ENCODE measurements around the gene KRT37.
A peak's percentile ranks its signal among the peaks of the same experiment; 100 is the strongest.
"Not testable (repeated sequence)": the region's sequence is repeated elsewhere in the genome, so short reads cannot be mapped to it uniquely, and the experiment has no call there.

The KRT37 gene

DNA sequence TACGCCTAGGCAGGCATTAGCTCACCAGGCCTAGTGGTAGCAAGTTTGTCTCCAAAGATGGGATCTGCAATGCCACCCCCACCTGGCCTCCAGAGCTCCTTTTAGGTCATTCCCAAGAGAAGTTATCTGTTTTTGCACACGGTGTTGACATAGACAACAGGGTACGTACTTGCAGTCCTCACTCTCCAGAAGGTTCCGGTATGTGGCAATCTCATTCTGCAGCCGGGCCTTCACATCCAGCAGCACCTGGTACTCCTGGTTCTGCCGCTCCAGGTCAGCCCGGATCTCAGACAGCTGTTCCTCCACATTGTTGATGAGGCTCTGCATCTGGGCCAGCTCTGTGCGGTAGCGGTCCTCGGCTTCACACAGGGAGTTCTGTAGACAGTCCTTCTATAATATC is 17.2 kb downstream of the KRT37 start:
- no peak for DNase-seq (ENCODE audit: extremely low read depth in 1 of 2, low read depth in 1 of 2)

GRCh38 chr17:41406205-41406604 is 18.2 kb downstream of the KRT37 start:
- no peak for DNase-seq (ENCODE audit: extremely low read depth in 1 of 2, low read depth in 1 of 2)

DNA sequence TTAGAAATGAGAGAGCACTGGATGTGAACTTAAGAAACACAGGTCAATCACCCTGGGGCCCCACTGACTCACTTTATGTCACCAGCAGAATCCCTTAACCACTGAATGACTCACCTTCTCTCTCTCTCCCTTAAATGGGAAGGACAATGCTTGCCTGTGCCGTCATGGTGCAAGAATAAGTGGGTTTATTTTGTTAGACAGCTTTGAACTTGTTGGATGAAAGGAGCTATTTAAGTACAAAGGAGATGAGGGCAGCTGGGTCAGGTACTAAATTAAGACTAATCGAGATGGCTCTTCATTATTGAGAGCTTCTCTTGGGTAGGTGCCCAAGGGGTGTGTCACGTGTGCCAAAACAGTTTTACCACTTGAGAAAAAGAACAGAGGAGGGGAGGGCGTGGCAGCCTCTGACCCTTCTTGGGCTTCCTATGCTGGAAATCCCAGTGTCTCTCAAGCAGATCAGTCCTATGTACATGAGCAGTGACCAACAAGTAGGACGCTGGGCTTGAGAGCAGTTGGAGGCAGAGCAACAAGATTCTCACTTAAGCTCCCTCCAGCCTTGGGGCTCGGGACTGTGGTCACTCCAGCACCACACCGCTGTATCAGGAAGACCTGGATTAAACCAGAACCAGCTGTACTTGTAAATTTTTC is 20.2 kb downstream of the KRT37 start:
- peak; percentile 6 to 64 for DNase-seq (ENCODE audit: extremely low read depth in 1 of 2, low read depth in 1 of 2)

DNA sequence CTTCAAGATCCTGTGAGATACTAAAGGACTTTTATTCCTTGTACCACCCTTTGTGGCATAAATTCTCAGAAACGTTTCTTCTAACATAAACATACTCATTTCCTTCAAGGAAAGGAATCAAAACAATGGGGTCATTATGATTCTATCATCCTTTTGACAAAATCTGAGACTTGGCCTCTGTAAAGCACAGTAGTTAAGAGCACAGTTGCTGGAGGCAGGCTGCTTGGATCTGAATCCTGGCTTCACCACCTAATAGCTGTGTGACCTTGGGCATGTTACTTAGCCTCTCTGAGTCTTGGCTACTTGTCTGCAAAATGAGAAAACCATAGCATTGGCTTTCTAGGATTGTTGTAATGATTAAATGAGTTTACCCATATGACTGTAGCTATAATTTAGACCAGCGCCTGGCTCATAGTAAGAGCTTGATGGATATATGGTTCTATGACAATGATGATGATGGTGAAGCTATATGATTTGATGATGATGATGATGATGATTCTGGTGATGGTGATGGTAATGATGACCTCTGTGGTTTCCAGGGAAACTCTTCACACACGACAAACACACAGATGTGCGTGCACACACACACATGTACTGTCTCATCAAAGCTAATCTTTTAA is 20.9 kb downstream of the KRT37 start:
- DNase-seq (ENCODE audit: extremely low read depth in 1 of 2, low read depth in 1 of 2) = no peak

GRCh38 chr17:41402161-41402560 is 22.2 kb downstream of the KRT37 start:
- DNase-seq (ENCODE audit: extremely low read depth in 1 of 2, low read depth in 1 of 2) = no peak

GRCh38 chr17:41396996-41397660 is 27.3 kb downstream of the KRT37 start, which contains the start of gene KRT31:
KRT31 (minus strand) TSS chr17:41397608; CDS start chr17:41397539, 69 bp downstream.
- DNase-seq (ENCODE audit: extremely low read depth in 1 of 2, low read depth in 1 of 2) = no peak

- DNase-seq (ENCODE audit: extremely low read depth in 1 of 2, low read depth in 1 of 2) = no peak
Measured at GRCh38 chr17:41396340-41396739, 28.0 kb downstream of the KRT37 start.

- DNase-seq (ENCODE audit: extremely low read depth in 1 of 2, low read depth in 1 of 2) = no peak
Measured at GRCh38 chr17:41395611-41396010, 28.8 kb downstream of the KRT37 start.

GRCh38 chr17:41395044-41395443 is 29.3 kb downstream of the KRT37 start:
- not testable (repeated sequence) for DNase-seq (ENCODE audit: extremely low read depth in 1 of 2, low read depth in 1 of 2)

GRCh38 chr17:41394254-41394996 is 30.0 kb downstream of the KRT37 start:
- no peak for DNase-seq (ENCODE audit: extremely low read depth in 1 of 2, low read depth in 1 of 2)

DNA sequence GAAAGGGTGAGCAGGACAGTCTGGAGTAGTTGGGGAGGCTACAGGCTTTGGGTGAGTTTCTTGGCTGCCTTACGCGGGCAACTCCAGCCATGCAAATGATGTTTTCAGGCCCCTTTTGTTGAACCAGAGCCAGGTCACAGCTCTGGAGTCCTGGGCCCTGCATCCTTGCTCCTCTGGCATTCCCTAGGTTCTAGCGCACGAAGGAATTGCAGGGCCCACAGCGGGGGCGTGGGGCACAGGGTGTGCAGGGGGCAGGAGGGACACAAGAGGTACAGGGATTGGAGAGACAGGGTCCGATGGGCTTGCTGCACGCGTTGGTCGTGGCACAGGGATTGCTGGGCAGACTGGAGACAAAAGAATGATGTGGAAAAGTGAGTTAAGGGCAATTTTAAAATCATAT is 30.6 kb downstream of the KRT37 start:
- no peak for DNase-seq (ENCODE audit: extremely low read depth in 1 of 2, low read depth in 1 of 2)

DNA sequence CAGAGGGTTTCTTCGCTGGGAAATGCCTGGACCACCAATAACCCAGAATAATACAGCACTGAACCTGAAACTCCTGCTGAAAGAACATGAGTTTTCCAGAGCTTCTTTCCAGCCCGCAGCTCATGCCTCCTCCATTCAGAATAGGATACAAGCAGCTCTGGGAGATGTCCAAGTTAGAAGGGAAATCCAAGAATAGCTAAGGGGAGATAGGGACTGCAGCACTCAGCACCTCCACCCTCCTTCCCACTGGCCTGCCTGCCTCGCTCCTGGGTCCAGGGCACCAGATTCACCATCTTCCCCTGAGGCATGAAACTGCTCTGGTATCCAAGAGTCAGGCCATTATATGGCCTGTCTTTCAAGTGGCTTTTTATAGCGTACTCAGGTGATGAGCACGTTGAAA is 31.1 kb downstream of the KRT37 start:
- DNase-seq (ENCODE audit: extremely low read depth in 1 of 2, low read depth in 1 of 2) = no peak

DNA sequence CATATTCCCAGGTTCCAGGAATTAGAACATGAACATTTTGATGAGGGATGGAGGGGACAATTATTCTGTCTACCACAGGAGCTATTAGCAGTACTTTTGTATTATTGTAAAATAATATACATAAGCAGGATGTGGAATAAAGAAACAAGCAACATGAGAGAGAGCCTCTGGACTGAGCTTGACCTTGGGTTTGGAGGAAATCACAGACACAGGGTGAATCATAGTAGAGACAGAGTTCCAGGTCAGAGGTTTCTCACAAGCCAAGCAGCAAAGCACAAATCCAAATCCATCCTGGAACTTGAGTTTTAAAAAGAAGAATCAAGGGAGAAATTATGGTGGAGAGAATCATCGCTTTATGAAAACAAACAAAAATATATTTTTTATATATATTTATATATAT is 32.1 kb downstream of the KRT37 start:
- no peak for DNase-seq (ENCODE audit: extremely low read depth in 1 of 2, low read depth in 1 of 2)

- no peak for DNase-seq (ENCODE audit: extremely low read depth in 1 of 2, low read depth in 1 of 2)
Measured at GRCh38 chr17:41391535-41391934, 32.9 kb downstream of the KRT37 start.

DNA sequence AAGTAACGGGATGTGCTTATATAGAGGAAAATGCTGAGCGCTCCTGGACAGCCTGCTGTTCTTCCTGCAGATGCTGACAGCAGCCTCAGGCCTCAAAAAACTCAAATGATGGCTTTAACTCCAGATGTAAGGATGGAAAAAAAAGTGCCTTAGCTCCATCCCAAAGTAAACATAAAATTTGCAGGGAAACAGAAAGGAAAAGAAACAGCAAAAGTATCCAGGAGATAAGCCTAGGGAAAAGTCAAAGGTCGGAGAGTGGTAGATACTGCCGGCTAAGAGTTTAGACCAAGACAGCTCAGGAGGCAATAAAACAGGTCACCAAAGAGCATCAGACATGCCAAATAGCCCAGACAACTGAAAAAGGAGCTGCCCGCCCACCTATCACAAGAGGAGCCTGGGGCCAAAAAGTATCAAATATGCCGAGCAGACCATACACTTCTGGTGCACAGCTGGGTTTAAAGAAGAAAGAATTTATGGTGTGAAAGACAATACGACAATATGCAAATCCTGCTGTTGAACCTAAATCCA is 33.9 kb downstream of the KRT37 start:
- no peak for DNase-seq (ENCODE audit: extremely low read depth in 1 of 2, low read depth in 1 of 2)

GRCh38 chr17:41387670-41388069 is 36.7 kb downstream of the KRT37 start:
- DNase-seq (ENCODE audit: extremely low read depth in 1 of 2, low read depth in 1 of 2) = no peak

DNA sequence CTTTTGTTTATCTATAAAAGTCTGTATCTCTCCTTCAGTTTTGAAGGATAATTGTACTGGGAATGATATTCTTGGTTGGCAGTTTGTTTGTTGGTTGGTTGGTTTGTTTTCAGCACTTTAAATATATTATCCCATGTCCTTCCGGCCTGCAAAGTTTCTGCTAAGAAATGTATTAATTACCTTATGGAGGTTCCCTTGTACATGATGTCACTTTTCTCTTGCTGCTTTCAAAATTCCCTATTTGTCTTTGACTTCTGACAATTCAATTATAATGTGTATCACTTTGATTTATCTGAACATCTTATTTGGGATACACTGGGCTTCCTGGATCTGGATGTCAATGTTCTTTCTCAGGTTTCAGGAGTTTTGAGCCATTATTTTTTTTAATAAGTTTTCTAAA is 38.2 kb downstream of the KRT37 start:
- DNase-seq (ENCODE audit: extremely low read depth in 1 of 2, low read depth in 1 of 2) = no peak

DNA sequence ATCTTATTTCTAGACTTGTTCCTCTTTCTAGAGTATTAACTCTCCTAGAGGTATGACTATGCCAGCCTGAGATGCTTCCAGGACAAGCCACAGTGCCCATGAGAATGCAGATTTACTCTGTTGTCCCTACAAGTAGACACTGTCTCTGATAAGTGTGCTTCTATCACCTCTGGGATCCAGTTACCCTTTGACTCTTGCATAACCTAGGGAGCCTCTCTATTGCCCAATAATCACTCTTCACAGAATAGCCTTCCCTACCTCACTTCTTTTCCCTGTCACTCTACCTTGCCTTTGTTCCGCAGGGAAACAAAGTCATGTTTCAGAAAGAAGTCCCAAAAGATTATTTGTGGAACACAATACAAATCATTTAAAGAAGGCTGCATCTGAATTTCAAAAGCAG is 40.7 kb downstream of the KRT37 start:
- DNase-seq (ENCODE audit: extremely low read depth in 1 of 2, low read depth in 1 of 2) = no peak

DNA sequence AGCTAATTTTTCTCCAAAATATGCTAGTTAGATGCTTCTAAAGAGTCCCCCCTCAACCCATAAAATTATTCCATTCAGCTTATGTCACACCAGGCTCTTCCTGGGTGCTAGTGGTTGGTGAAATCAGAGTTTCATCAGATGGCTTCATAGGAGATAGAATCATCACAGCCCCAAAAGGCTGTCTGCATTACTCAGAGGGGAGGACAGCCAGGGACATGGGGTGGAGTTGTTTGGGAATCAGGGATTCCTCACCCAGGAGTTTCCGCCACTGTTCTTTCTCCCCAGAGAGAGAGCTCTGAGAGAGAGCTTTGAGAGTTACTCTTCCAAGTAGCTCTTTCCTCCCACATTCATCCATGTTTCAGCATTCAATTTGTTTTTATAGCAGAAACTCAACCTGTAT is 42.0 kb downstream of the KRT37 start:
- no peak for DNase-seq (ENCODE audit: extremely low read depth in 1 of 2, low read depth in 1 of 2)

DNA sequence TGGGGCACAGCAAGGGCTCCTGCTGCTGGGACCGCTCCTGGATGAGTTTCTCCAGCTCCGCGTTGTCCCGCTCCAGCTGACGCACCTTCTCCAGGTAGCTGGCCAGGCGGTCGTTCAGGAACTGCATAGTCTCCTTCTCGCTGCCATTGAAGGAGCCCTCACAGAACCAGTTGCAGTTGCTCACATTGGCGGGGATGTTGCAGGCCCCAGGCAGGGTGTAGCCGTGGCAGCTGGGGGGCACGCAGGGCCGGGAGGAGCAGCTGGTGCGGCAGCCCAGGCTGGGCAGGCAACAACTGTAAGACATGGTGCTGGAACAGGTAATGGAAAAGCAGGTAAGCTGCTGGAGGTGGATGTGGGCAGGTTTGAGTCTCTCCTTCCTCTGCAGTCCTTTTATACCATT is 42.4 kb downstream of the KRT37 start, which contains the start of gene KRT34:
Gene KRT34 (minus strand): TSS at position 364 of the 400 bp plus-strand sequence. CDS start 60 bp downstream, at position 304.
- DNase-seq (ENCODE audit: extremely low read depth in 1 of 2, low read depth in 1 of 2) = not testable (repeated sequence)

GRCh38 chr17:41380091-41380490 is 44.3 kb downstream of the KRT37 start:
- DNase-seq (ENCODE audit: extremely low read depth in 1 of 2, low read depth in 1 of 2) = not testable (repeated sequence)

All from stimulated activated CD8-positive, alpha-beta memory T cell treated with anti-CD3 and anti-CD28 coated beads, Interleukin-7, amount 100 ng/mL, for 48 hours (primary cell).